ENCODE measurements around the gene PLA2G2F. TPM values are rescaled to one million over a fixed set of nuclear protein-coding genes. Genes with fewer than 3 reads are reported as not detected.

The PLA2G2F gene
- total and polyA plus RNA-seq, 10 of the 15 experiments (the other 5 are each of a cell fraction or from before 2014, with no cell fraction given) = 0.03 TPM; not detected in 9

- intact Hi-C loops (cut with micrococcal nuclease; ENCODE audit: unreplicated experiment) = no loop called here
- ChIA-PET SMC1A (ENCODE audit: uncharacterized antibody, unreplicated experiment) (interaction anchor here (1.1 to 1.7 kb wide), 2 partner anchors 12 to 15 kb away, joined by 6 to 7 read pairs; no protein-coding TSS in a partner anchor), CTCF (interaction anchor here (1.2 to 5.2 kb wide), 3 partner anchors 15 to 263 kb away, joined by 3 to 20 read pairs (median 4); no protein-coding TSS in a partner anchor)
Observed at GRCh38 chr1:20180129-20180843, 41.2 kb downstream of the PLA2G2F start.

More at GRCh38 chr1:20180129-20180843, 41.2 kb downstream of the PLA2G2F start:
- BruUV-seq (replicated peaks) = no TSS peak
- DNase-seq (ENCODE audit: low read depth, low spot score) (no peak), ATAC-seq (no peak), FAIRE-seq (no peak)
- Histone ChIP-seq H4K20me1 (ENCODE audit: control insufficient read depth, insufficient read depth) (no peaks in the 10 kb centered on the region), H3K27ac (ENCODE audit: control insufficient read depth, insufficient read depth) (no peak overlapping the region), H3K9me3 (replicated peaks; ENCODE audit: control insufficient read depth, insufficient read depth, low read length) (no peaks in the 10 kb centered on the region; the same call in 2 of the 3 replicates), H3K27me3 (replicated peaks in 1 of 2; ENCODE audit: control insufficient read depth in 2 of 2, insufficient read depth in 2 of 2, low read length in 1 of 2) (peaks cover 0 to 2% of the 10 kb centered on the region in 2 experiments; a peak in 2 of 4 replicates), H3K4me3 (no peak overlapping the region), H3K4me1 (ENCODE audit: control insufficient read depth, insufficient read depth, low read length) (peaks cover 2% of the 10 kb centered on the region), H3K36me3 (ENCODE audit: control insufficient read depth in 2 of 2, insufficient read depth in 2 of 2, low read length in 1 of 2) (no peaks in the 10 kb centered on the region), H3K9ac (ENCODE audit: control insufficient read depth, insufficient read depth, low read length) (no peak overlapping the region), H3K79me2 (ENCODE audit: control insufficient read depth, insufficient read depth, low read length) (no peaks in the 10 kb centered on the region), H3K4me2 (ENCODE audit: control insufficient read depth, insufficient read depth) (no peak overlapping the region), H2AFZ (ENCODE audit: control insufficient read depth, low read depth, low read length) (no peak overlapping the region)
- ChIA-PET POLR2A (no interaction called here), RAD21 (ENCODE audit: unreplicated experiment) (interaction anchor here (1.0 to 1.1 kb wide), 2 partner anchors 29 to 263 kb away, joined by 3 to 4 read pairs; no protein-coding TSS in a partner anchor)
- 13% methylated on average over 6 of the region's 6 CpGs for WGBS (ENCODE audit: insufficient coverage, insufficient replicate concordance, low lambda C conversion rate, missing lambda C conversion rate)
- no peak for TF ChIP-seq MEF2A (IDR thresholded peaks at IDR 0.05; ENCODE audit: insufficient read depth, low read depth, low read length)
- TF ChIP-seq SUPT20H (IDR thresholded peaks at IDR 0.05; ENCODE audit: borderline replicate concordance, control insufficient read depth, low read depth, low read length) = no peak
- no peak for TF ChIP-seq HCFC1 (IDR thresholded peaks at IDR 0.05; ENCODE audit: low read length)
- TF ChIP-seq, protein P1, sequence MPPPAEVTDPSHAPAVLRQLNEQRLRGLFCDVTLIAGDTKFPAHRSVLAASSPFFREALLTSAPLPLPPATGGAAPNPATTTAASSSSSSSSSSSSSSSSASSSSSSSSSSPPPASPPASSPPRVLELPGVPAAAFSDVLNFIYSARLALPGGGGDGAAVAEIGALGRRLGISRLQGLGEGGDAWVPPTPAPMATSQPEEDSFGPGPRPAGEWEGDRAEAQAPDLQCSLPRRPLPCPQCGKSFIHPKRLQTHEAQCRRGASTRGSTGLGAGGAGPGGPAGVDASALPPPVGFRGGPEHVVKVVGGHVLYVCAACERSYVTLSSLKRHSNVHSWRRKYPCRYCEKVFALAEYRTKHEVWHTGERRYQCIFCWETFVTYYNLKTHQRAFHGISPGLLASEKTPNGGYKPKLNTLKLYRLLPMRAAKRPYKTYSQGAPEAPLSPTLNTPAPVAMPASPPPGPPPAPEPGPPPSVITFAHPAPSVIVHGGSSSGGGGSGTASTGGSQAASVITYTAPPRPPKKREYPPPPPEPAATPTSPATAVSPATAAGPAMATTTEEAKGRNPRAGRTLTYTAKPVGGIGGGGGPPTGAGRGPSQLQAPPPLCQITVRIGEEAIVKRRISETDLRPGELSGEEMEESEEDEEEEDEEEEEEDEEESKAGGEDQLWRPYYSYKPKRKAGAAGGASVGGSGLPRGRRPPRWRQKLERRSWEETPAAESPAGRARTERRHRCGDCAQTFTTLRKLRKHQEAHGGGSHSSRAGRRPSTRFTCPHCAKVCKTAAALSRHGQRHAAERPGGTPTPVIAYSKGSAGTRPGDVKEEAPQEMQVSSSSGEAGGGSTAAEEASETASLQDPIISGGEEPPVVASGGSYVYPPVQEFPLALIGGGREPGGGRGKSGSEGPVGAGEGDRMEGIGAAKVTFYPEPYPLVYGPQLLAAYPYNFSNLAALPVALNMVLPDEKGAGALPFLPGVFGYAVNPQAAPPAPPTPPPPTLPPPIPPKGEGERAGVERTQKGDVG (CRISPR knock-in tag; IDR thresholded peaks at IDR 0.05) = no peak
- no peak for TF ChIP-seq CHD1 (IDR thresholded peaks at IDR 0.05; ENCODE audit: low read depth, low read length)
- no peak for TF ChIP-seq NR2C2 (IDR thresholded peaks at IDR 0.05; ENCODE audit: borderline replicate concordance, control insufficient read depth, insufficient read length, low read depth)
- TF ChIP-seq PAX5 (IDR thresholded peaks at IDR 0.05; ENCODE audit: borderline replicate concordance, low read depth, low read length) = no peak
- no peak for TF ChIP-seq KLF5 (IDR thresholded peaks at IDR 0.05; ENCODE audit: partially characterized antibody)
- TF ChIP-seq MYC (IDR thresholded peaks at IDR 0.05; ENCODE audit: insufficient read depth, insufficient read length, insufficient replicate concordance, low read length, severe bottlenecking) = no peak
- no peak for TF ChIP-seq BHLHE40 (IDR thresholded peaks at IDR 0.05; ENCODE audit: borderline replicate concordance in 1 of 2, low read depth in 2 of 2, low read length in 1 of 2)
- no peak for TF ChIP-seq HDAC6 (IDR thresholded peaks at IDR 0.05; ENCODE audit: unreplicated experiment)
- TF ChIP-seq KAT2A (conservative IDR thresholded peaks at IDR 0.05; ENCODE audit: control insufficient read depth, low read depth, low read length) = no peak
- no peak for TF ChIP-seq SMARCA5 (IDR thresholded peaks at IDR 0.05)
- TF ChIP-seq NFYB (IDR thresholded peaks at IDR 0.05; ENCODE audit: insufficient read depth, low read depth, low read length) = no peak
- no peak for TF ChIP-seq POLR2AphosphoS2 (IDR thresholded peaks at IDR 0.05; ENCODE audit: low read depth, low read length)
- no peak for TF ChIP-seq ZZZ3 (IDR thresholded peaks at IDR 0.05; ENCODE audit: control insufficient read depth, insufficient read length, low read depth)
- in situ Hi-C loops (cut with MboI) = no loop called here

Measured in GM12878 (cell line).